HG02759 (cell line): ENCODE results near the gene CDCP1.

Experiments used
- ATAC-seq: cut with Tn5 transposase; IDR thresholded peaks from one replicate; pipeline ENCODE4 v1.9.1; 2021; ENCODE audit warnings: mild to moderate bottlenecking, moderate library complexity; ENCODE audit not compliant: unreplicated experiment

CDCP1 gene

GRCh38 chr3:45139372-45140140, 6.6 kb downstream of the CDCP1 start:
- ATAC-seq = no peak

DNA sequence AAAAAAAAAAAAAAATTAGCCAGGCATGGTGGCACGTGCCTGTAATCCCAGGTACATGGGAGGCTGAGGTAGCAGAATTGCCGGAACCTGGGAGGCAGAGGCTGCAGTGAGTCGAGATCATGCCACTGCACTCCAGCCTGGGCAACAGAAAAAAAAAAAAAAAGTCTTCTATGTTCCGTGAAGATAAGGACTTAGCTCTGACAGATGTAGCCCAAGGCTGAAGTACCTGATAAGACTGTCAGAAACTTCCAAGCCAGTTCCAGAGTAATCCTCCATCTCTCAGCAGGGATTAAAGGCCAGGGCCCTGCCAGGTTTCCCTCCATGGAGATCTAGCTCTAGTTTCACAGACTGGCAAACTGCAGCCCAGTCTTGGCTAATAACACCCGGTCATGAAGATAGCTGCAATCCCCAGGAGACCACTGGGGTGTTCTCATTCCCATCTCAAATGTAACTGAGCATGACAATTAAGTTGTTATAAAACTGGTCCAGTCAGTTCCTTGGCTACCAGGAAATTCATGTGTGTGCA, 8.5 kb downstream of the CDCP1 start:
- no peak for ATAC-seq

GRCh38 chr3:45135959-45136358, 10.2 kb downstream of the CDCP1 start:
- no peak for ATAC-seq

DNA sequence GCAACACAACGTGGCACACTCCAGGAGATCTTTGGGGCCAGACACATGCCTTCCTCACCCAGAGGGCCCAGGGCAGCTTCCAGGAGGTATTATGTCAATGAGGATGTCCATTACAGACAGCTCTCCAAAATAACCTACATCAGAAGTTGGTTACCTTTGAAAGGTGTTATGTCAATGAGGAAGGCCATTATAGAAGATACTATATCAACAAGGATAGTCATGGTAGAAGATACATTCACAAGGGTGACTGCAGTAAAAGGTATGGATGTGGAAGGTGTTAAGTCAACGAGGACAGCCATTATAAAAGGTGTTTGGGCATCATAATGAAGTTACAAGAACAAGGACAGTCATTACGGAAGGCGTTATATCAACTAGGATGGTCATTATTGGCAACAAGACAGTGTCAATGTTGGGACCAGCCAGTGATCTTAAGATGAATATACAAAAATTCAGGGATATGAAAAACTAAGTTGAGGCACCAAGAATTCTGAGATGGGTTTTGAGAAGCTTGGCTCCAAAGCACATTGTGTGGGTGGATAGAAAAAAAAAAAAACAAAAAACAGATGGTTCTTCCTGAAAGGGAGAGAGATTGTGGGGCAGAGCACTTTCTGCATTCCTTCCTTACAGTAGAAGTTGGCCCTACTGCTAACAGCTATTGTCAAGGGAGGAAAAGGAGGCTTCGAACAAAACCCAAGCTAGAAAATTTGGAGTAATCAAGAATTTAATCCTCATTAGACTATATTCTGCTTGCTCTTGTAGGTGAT, 11.2 kb downstream of the CDCP1 start:
- no peak for ATAC-seq

DNA sequence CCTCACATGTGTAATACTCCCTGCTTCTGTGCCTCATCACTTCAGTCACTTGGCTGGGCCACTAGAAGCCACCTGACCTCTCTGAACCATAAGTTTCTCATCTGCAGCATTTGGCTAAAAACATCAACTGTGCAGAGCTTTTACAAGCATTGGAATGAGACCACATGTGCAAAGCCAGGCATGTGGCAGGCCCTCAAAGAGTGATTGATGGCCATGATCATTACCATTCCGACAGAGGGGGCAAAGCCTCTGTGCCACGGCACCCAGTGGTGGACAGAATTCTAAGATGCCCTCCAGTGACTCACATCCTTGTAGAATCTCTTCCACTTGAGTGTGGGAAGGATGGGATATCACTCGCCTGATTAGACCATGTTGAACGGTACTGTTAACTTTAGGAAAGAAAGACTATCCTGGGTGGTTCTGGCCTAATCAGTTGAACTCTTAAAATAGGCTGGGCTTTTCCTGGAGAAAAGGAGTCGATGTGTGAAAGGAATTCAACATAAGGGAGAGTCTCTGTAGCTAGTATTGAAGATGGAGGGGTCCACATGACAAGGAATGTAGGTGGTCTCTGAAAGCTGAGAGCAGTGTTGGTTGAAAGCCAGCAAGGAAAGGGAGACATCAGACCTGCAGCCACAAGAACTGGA, 13.5 kb downstream of the CDCP1 start:
- no peak for ATAC-seq

GRCh38 chr3:45131201-45131600, 15.0 kb downstream of the CDCP1 start:
- no peak for ATAC-seq

DNA sequence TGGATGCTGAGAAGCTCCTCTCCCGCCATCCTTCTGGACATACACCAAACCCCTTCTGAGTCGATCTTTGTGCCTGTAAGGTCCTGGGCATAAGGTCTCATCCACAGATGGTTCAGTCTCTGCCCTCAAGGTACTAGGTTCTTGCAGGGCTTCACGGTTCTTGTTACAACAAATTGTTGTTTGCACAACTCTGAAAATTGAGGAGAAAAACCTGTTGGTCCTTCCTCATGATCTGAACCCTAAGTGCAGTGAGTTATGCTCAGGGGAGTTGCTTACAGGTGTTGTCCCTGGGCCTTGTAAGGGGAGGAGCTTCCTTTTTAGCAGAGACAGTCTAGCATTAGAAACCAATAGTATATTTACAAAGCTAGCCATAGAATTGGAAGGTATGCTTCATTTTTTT, 15.7 kb downstream of the CDCP1 start:
- no peak for ATAC-seq

GRCh38 chr3:45128950-45129349, 17.2 kb downstream of the CDCP1 start:
- ATAC-seq = no peak

- no peak for ATAC-seq
Observed at GRCh38 chr3:45127130-45127822, 18.9 kb downstream of the CDCP1 start.

DNA sequence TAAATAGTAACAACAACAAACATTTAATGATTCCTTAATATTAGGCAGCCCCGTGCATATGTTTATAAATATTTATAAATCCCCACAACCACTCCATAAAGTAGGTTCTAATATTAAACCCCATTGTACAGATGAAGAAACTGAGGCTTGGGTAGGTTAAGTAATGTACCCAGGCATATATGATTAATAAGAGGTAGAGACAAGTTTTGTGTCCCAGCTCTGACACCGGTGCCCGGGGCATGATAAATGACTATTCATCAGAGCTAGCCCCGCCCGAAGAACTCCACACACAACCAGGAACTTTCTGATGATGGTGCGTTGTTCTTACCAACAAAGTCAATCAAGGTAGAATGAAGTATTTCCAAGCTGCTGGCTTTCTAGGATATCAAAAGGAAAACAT, 19.4 kb downstream of the CDCP1 start:
- no peak for ATAC-seq

DNA sequence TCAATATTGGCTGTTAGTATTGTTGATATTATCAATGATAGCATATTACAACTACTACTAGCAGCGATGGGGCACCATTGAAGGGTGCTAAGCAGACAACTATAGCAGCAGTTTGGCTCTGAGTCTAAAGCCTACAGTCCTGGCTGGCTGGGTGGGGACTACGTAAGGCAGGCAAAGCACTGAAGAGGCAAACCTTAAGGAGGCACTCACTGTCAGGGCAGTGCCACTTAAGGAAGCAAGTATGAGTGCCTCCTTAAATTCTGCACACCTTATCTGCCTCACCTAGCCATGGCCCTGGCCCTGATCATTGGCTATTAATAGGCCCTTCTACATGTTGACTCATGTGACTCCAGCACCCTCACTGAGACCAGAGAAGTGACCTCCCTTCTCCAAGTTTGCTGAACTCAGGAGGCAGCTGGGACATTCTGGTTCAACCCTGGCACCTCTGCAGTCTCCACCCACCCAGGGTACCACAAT, 20.6 kb downstream of the CDCP1 start:
- no peak for ATAC-seq

GRCh38 chr3:45124956-45125355, 21.2 kb downstream of the CDCP1 start:
- no peak for ATAC-seq

- no peak for ATAC-seq
Observed at GRCh38 chr3:45124352-45124751, 21.8 kb downstream of the CDCP1 start.

GRCh38 chr3:45123581-45124269, 22.5 kb downstream of the CDCP1 start:
- ATAC-seq = no peak

- peak; percentile 81 for ATAC-seq
Observed at GRCh38 chr3:45123030-45123429, 23.1 kb downstream of the CDCP1 start.

DNA sequence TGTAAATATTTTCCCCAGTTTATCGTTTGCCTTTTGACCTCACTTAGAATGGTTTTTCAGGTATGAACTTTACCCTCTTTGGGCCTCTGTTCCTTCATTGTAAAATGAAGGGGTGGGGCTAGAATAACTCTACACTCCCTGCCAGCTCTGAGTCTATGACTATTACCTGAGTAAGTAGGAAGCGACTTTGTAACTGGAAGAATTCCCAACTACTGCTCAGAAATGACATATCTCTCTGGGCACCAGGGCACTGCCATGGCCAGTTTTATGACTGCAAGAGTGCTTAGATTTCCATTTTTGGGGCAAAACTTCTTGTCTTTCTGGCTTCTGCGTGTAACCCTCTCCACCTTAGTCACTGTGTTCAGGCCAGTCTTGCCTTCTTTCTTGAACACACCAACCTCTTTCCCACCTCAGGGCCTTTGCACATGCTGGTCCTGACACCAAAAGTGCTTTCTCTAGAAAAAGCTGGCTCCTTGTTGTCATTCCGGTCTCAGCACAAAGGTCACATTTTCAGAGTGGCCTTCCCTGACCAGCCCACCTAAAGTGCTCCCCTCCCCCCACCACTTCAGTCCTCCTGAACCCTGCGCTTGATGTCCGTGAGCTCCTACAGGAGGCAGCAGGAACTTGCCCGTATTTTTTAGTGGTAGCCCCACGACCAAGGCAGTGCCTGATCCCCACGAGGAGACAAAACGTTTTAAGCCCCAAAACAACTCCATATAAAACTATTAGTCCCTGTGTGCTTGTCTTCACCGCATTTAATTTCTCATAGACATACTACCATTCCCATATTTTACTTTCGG, 25.6 kb downstream of the CDCP1 start:
- no peak for ATAC-seq

DNA sequence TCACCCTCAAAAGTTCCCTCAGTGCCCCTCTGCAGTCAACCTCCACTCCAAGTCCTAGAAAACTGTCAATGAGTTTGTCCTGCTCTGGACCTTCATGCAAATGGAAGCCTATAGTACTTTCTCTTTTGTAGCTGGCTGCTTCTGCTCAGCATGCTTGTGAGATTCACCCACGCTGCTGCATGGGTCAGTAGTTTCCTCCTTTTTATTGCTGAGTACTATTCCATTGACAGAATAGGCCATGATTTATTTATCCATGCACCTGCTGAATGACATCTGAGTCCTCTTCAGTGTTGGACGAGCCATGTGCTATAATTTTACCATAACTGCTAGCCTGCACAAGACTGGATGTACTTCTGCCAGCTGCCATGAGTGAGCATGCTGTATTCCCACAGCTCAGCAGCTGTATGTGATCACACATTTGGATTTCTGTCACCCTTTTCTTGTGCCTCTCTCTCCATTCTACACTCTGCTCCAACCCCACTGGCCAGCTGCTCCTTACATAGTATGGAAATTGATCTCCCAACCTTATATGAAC, 26.3 kb downstream of the CDCP1 start:
- ATAC-seq = no peak

DNA sequence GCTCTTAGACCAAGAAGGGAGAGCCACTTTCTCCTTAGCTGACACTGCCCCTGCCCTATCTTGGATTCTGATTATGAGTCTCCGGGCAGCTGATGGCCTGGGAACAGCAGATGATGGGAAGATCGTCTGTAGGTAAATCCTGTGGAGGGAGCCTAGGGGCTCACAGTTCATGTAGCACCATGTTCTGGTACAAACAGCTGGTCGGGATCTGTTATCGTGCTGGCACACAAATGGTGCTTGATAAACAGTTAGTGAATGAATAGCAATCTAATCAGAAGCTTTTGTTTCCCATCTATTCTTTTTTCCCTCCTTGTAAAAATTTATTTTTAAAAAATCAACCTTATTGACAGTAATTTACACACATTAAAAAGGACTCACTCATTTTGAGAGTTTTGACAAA, 26.8 kb downstream of the CDCP1 start:
- no peak for ATAC-seq

GRCh38 chr3:45118615-45119071, 27.5 kb downstream of the CDCP1 start:
- ATAC-seq = no peak
